GM12878 (cell line): ENCODE data around the gene TMEM79. TPM values are rescaled to one million over a fixed set of nuclear protein-coding genes. Genes with fewer than 3 reads are reported as not detected.

Experiments
- ATAC-seq: fragments of 200-7000 bp; cut with Tn5 transposase; 3 replicates; pipeline ENCODE4 v1.9.1; 2020; ENCODE audit warnings: mild to moderate bottlenecking, moderate library complexity
- BruUV-seq: library from RNA; stranded (reverse); fragments of 400-500 nt; replicated peaks from 2 replicates; lab custom pipeline; 2021; lab: Mats Ljungman, UMichigan
- CTCF ChIA-PET: fragments of 300-600 bp; sonication (Branson Sonifier 250); formaldehyde crosslinking; extraction: SDS; loops from one replicate; lab custom pipeline; 2021; ENCODE audit warnings: inconsistent platforms; lab: Yijun Ruan, JAX
- POLR2A ChIA-PET: fragments of 350-600 bp; formaldehyde crosslinking; extraction: SDS; loops from one replicate; lab custom pipeline; 2021; ENCODE audit warnings: inconsistent platforms; lab: Charles Lee
- RAD21 ChIA-PET: fragments of 300-600 bp; sonication (Branson Sonifier 250); formaldehyde crosslinking; loops from one replicate; lab custom pipeline; 2023; ENCODE audit warnings: antibody characterized with exemption; ENCODE audit not compliant: unreplicated experiment; lab: Charles Lee
- SMC1A ChIA-PET: fragments of 300-600 bp; sonication (Branson Sonifier 250); formaldehyde crosslinking; loops from one replicate; lab custom pipeline; 2023; ENCODE audit not compliant: unreplicated experiment, uncharacterized antibody; lab: Charles Lee
- DNase-seq: peaks from one replicate; pipeline ENCODE4 v3.0.0-alpha.2; 2011; ENCODE audit warnings: low read depth, low spot score
- FAIRE-seq: peaks from 3 replicates; lab custom pipeline; 2011; peaks lifted over from hg19 to GRCh38; lab: Jason Lieb, UNC
- H2AFZ ChIP-seq: 2 replicates; pipeline ENCODE4 v1.6.0; 2011; ENCODE audit warnings: low read depth, low read length, control low read depth; ENCODE audit not compliant: control insufficient read depth
- H3K27ac ChIP-seq: 2 replicates; pipeline ENCODE4 v1.5.1; 2011; ENCODE audit warnings: control low read depth; ENCODE audit not compliant: control insufficient read depth, insufficient read depth
- H3K27me3 ChIP-seq, 2 experiments: replicated peaks in 1 of 2; 2 replicates each; pipeline versions ENCODE4 v1.6.0 to v1.6.1; 2011; ENCODE audit warnings: low read length in 1 of 2; ENCODE audit not compliant: control insufficient read depth in 2 of 2, insufficient read depth in 2 of 2
- H3K36me3 ChIP-seq, 2 experiments: 2 replicates each; pipeline ENCODE4 v1.5.1; 2011; ENCODE audit warnings: low read length in 1 of 2; ENCODE audit not compliant: control insufficient read depth in 2 of 2, insufficient read depth in 2 of 2
- H3K4me1 ChIP-seq: 2 replicates; pipeline ENCODE4 v1.6.1; 2011; ENCODE audit warnings: mild to moderate bottlenecking, low read length, moderate library complexity, mixed read lengths; ENCODE audit not compliant: control insufficient read depth, insufficient read depth
- H3K4me2 ChIP-seq: 2 replicates; pipeline ENCODE4 v1.6.0; 2011; ENCODE audit warnings: control low read depth; ENCODE audit not compliant: control insufficient read depth, insufficient read depth
- H3K4me3 ChIP-seq: fragments of 200-600 bp; sonication (generic); 2 replicates; pipeline ENCODE4 v1.5.1; 2016
- H3K79me2 ChIP-seq: 2 replicates; pipeline ENCODE4 v1.6.0; 2011; ENCODE audit warnings: low read length; ENCODE audit not compliant: control insufficient read depth, insufficient read depth
- H3K9ac ChIP-seq: 2 replicates; pipeline ENCODE4 v1.8.0; 2011; ENCODE audit warnings: low read length, control low read depth, mixed read lengths; ENCODE audit not compliant: control insufficient read depth, insufficient read depth
- H3K9me3 ChIP-seq: replicated peaks from 3 replicates; pipeline ENCODE4 v1.5.1; 2011; ENCODE audit warnings: mild to moderate bottlenecking, low read length; ENCODE audit not compliant: control insufficient read depth, insufficient read depth
- H4K20me1 ChIP-seq: 2 replicates; pipeline ENCODE4 v1.6.0; 2011; ENCODE audit not compliant: control insufficient read depth, insufficient read depth
- CBFB ChIP-seq: IDR thresholded peaks from 2 replicates; pipeline ENCODE4 v1.6.1; 2016; ENCODE audit warnings: antibody characterized with exemption, low read depth
- EZH2 ChIP-seq: IDR thresholded peaks from 2 replicates; pipeline ENCODE4 v1.6.1; 2012; ENCODE audit warnings: low read depth, mild to moderate bottlenecking, control low read depth, inconsistent platforms, low read length, borderline replicate concordance; ENCODE audit not compliant: control insufficient read depth
- GATAD2B ChIP-seq: fragments of 450-650 bp; conservative IDR thresholded peaks from 2 replicates; pipeline ENCODE4 v1.6.1; 2017; ENCODE audit warnings: low read depth, mild to moderate bottlenecking, moderate library complexity
- HCFC1 ChIP-seq: fragments of 150-350 bp; IDR thresholded peaks from 2 replicates; pipeline ENCODE4 v1.6.1; 2014; ENCODE audit warnings: low read length
- IRF3 ChIP-seq: fragments of 450-650 bp; IDR thresholded peaks from 2 replicates; pipeline ENCODE4 v1.6.1; 2014; ENCODE audit warnings: mild to moderate bottlenecking
- IRF4 ChIP-seq: IDR thresholded peaks from 2 replicates; pipeline ENCODE4 v1.6.1; 2011; ENCODE audit warnings: low read depth, low read length
- NR2C1 ChIP-seq: fragments of 450-650 bp; IDR thresholded peaks from 2 replicates; pipeline ENCODE4 v1.6.1; 2017; ENCODE audit warnings: antibody characterized with exemption, mild to moderate bottlenecking, moderate library complexity
- PAX8 ChIP-seq: fragments of 450-650 bp; IDR thresholded peaks from 2 replicates; pipeline ENCODE4 v1.6.1; 2017; ENCODE audit warnings: mild to moderate bottlenecking, moderate library complexity
- POLR2AphosphoS2 ChIP-seq: IDR thresholded peaks from 2 replicates; pipeline ENCODE4 v1.6.1; 2011; ENCODE audit warnings: low read depth, mild to moderate bottlenecking, low read length, improper control_type of control experiment, moderate library complexity
- RAD21 ChIP-seq: IDR thresholded peaks from 2 replicates; pipeline ENCODE4 v1.6.1; 2011; ENCODE audit warnings: mild to moderate bottlenecking, low read depth, low read length, moderate library complexity; ENCODE audit not compliant: insufficient read depth
- REST ChIP-seq: IDR thresholded peaks from 2 replicates; pipeline ENCODE4 v1.6.1; 2012; ENCODE audit warnings: mild to moderate bottlenecking, low read depth, low read length
- SREBF1 ChIP-seq: IDR thresholded peaks from 2 replicates; pipeline ENCODE4 v1.6.1; 2012; ENCODE audit warnings: mild to moderate bottlenecking, low read length
- STAT3 ChIP-seq: IDR thresholded peaks from 2 replicates; pipeline ENCODE4 v1.6.1; 2011; ENCODE audit warnings: low read depth, low read length, improper control_type of control experiment
- TAF1 ChIP-seq: IDR thresholded peaks from 2 replicates; pipeline ENCODE4 v1.6.1; 2011; ENCODE audit warnings: mild to moderate bottlenecking, low read depth, low read length, borderline replicate concordance
- ZBTB11 ChIP-seq: fragments of 450-650 bp; formaldehyde crosslinking; IDR thresholded peaks from 2 replicates; pipeline ENCODE4 v1.5.0; 2022; ENCODE audit warnings: mild to moderate bottlenecking, missing genetic modification characterization
- WGBS: methylation state at CpG from one replicate; pipeline ENCODE4 v1.1.6; 2016; ENCODE audit warnings: low lambda C conversion rate; ENCODE audit not compliant: insufficient replicate concordance, insufficient coverage; ENCODE audit errors: missing lambda C conversion rate; 5-methylcytosine and 5-hydroxymethylcytosine counted together
- in situ Hi-C: fragments of 300-500 bp; cut with MboI; formaldehyde crosslinking; loops from 9 replicates; pipeline ENCODE4 v1.14.3; 2018; ENCODE audit warnings: mixed read lengths
- intact Hi-C: fragments of 100-400 bp; cut with micrococcal nuclease; formaldehyde crosslinking; loops from one replicate; pipeline ENCODE4 v1.14.2; 2022; ENCODE audit not compliant: unreplicated experiment
- polyA plus RNA-seq, 11 experiments: library from polyadenylated mRNA; depleted of rRNA in 4 of 11; unstranded in 6 of 11; stranded (reverse) in 5 of 11; fragments of >200 nt; fragmentation: Nextera tagmentation in 4 of 11; fragmentation: Illumina TruSeq in 1 of 11; extraction: Ambion mirVana in 4 of 11; extraction: Trizol in 1 of 11; gene quantifications; 1 replicate in 1 of 11; 2 replicates in 10 of 11; pipeline versions ENCODE4 v1.2.1 to v1.2.3, GENCODE V29; 2011 to 2016; ENCODE audit warnings: inconsistent platforms in 2 of 11, missing spikeins in 2 of 11, low read depth in 1 of 11
- total RNA-seq, 4 experiments: library from RNA; depleted of rRNA in 3 of 4; stranded (reverse); fragments of >200 nt in 3 of 4; fragmentation: Illumina TruSeq in 1 of 4; extraction: Trizol in 1 of 4; gene quantifications; 2 replicates each; pipeline versions ENCODE4 v1.2.1 to v1.2.3, GENCODE V29; 2013 to 2021

Gene TMEM79
- total and polyA plus RNA-seq, 10 of the 15 experiments (the other 5 are each of a cell fraction or from before 2014, with no cell fraction given) = 0.47 to 5.2 (median 3.8) TPM

GRCh38 chr1:156338180-156338976 lies 54.3 kb downstream of the TMEM79 start, which contains the start of the genes CCT3 and TSACC:
TSS of gene CCT3 (minus strand) at chr1:156338292. CDS start at chr1:156338184, 108 bp downstream.
TSS of gene TSACC (plus strand) at chr1:156338526. CDS start at chr1:156339758, 1,232 bp downstream.
- no TSS peak for BruUV-seq
- H3K4me1 ChIP-seq = no peaks in the 10 kb centered on the region
- H3K4me2 ChIP-seq = peak within 1 kb of the TSS; percentile 94
- H3K9ac ChIP-seq = peak within 1 kb of the TSS; percentile 81
- peak; percentile 96 for ATAC-seq
- H3K27ac ChIP-seq = peak within 1 kb of the TSS; percentile 76
- CTCF ChIA-PET = interaction anchor here (0.6 to 2.2 kb wide), 8 partner anchors 19 to 321 kb away, joined by 3 to 10 read pairs (median 4); no protein-coding TSS in a partner anchor
- no peaks in the 10 kb centered on the region for H3K27me3 ChIP-seq
- POLR2A ChIA-PET = interaction anchor here (0.7 to 1.1 kb wide), 7 partner anchors 55 to 402 kb away, joined by 3 to 6 read pairs (median 3); partner anchors contain the start of genes MRPL24, PMF1 and SMG5
- in situ Hi-C loops (no loop called here), intact Hi-C loops (no loop called here)
- RAD21 ChIA-PET = interaction anchor here (0.5 to 1.0 kb wide), 3 partner anchors 55 to 719 kb away, joined by 3 to 5 read pairs (median 3); partner anchors contain the start of gene SMG5
- peak; percentile 100 for DNase-seq
- peak within 1 kb of the TSS; percentile 94 for H2AFZ ChIP-seq
- H4K20me1 ChIP-seq = no peaks in the 10 kb centered on the region
- peak within 1 kb of the TSS; percentile 96 for H3K4me3 ChIP-seq
- SMC1A ChIA-PET = interaction anchor here (0.6 to 1.0 kb wide), 3 partner anchors 12 to 291 kb away, joined by 3 to 4 read pairs (median 4); no protein-coding TSS in a partner anchor
- FAIRE-seq = peak; percentile 99
- peaks cover 38% of the 10 kb centered on the region for H3K79me2 ChIP-seq
- peaks cover 0 to 20% of the 10 kb centered on the region in 2 experiments; a peak in 3 of 4 replicates for H3K36me3 ChIP-seq
- WGBS = under 1% methylated on average over 47 of the region's 47 CpGs
- H3K9me3 ChIP-seq = no peaks in the 10 kb centered on the region
- TF ChIP-seq REST (no peak), CBFB (peak; percentile 90), NR2C1 (peak; percentile 63), IRF4 (peak; percentile 8; the same call in 1 of the 2 replicates), GATAD2B (0 out of 2 replicates have a peak, but pooled peaks have one; percentile 32), TAF1 (peak; percentile 85), IRF3 (peak; percentile 94), EZH2 (no peak), HCFC1 (peak; percentile 92), PAX8 (no peak), ZBTB11 (CRISPR knock-in tag) (no peak), STAT3 (peak; percentile 37; the same call in 1 of the 2 replicates), SREBF1 (no peak; the same call in 1 of the 2 replicates), RAD21 (no peak), POLR2AphosphoS2 (0 out of 2 replicates have a peak, but pooled peaks have one; percentile 56)
